Transverse colon (tissue), 3 donors: Measurements from ENCODE around the gene ARSG.

Experiments used
- CTCF ChIP-seq, 5 experiments: fragments of 200-600 bp in 3 of 5; fragments of 450-650 bp in 2 of 5; sonication (generic) in 3 of 5; IDR thresholded peaks; 1 replicate in 2 of 5; 2 replicates in 3 of 5; pipeline ENCODE4 v1.5.1; 2016 to 2017; ENCODE audit warnings: antibody characterized with exemption in 5 of 5, inconsistent platforms in 3 of 5, mild to moderate bottlenecking in 2 of 5, moderate library complexity in 1 of 5
- POLR2A ChIP-seq: fragments of 450-650 bp; IDR thresholded peaks from one replicate; pipeline ENCODE4 v1.6.1; 2016; ENCODE audit warnings: antibody characterized with exemption, mild to moderate bottlenecking, moderate library complexity

- no peak for TF ChIP-seq CTCF (IDR thresholded peaks at IDR 0.05)
- TF ChIP-seq POLR2A, result no peak
Observed at GRCh38 chr17:68417317-68417716, 126.0 kb downstream of the ARSG start.
